Measurements from ENCODE around the gene G0S2.

Gene G0S2

DNA sequence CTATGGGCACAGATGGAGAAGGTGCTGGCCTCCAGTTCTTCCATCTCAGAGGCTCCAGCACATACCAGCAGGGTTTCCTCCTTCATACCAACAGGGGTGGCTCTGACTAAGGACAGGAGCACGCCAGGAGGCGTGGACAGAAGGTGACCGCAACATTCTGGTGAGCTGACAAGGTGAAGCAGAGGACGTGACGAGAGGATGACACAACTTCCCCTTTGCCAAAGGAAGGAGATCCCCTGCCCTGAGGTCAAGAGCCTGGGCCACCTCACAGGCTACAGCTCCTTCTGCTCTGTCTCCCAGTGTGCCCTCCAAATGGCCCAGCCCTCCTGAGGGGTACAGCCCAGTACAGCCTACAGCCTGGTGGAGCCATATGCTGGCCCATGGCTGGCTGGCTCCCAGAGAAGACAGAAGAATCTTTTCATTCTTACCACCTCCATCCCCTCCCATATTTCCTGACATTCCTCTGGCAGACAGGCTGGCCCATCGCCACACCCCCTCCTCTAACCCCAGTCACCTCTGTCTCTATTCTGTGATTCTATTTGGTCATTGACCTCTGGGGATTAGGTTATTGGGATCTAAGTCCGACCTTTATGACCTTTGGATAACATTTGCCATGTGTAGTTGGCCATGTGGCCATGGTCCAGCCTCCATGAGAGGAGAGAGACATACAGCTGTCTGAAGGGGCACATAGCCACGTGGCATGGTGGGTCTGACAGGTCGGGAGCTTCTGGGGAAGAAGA lies 17.9 kb upstream of the G0S2 start:
- Histone ChIP-seq H3K4me1 (peaks cover 3% of the 10 kb centered on the region), H3K79me2 (no peaks in the 10 kb centered on the region), H3K9ac (no peak overlapping the region), H3K4me2 (ENCODE audit: low read length) (no peak overlapping the region), H3K27ac (no peak overlapping the region), H3K4me3 (ENCODE audit: low read depth, low read length) (no peak overlapping the region), H3K36me3 (ENCODE audit: control insufficient read depth, insufficient read depth, low read length) (no peaks in the 10 kb centered on the region), H2AFZ (no peak overlapping the region), H3K27me3 (ENCODE audit: control insufficient read depth, insufficient read depth, low read length) (no peaks in the 10 kb centered on the region), H3K9me3 (ENCODE audit: control insufficient read depth, low read length) (no peaks in the 10 kb centered on the region)
- no peak for TF ChIP-seq CTCF (IDR thresholded peaks at IDR 0.05)

- Histone ChIP-seq H3K4me2 (ENCODE audit: low read length) (no peak overlapping the region), H3K79me2 (no peaks in the 10 kb centered on the region), H3K4me1 (peaks cover 3% of the 10 kb centered on the region), H3K27ac (no peak overlapping the region), H2AFZ (no peak overlapping the region), H3K27me3 (ENCODE audit: control insufficient read depth, insufficient read depth, low read length) (no peaks in the 10 kb centered on the region), H3K9me3 (ENCODE audit: control insufficient read depth, low read length) (no peaks in the 10 kb centered on the region), H3K9ac (no peak overlapping the region), H3K36me3 (ENCODE audit: control insufficient read depth, insufficient read depth, low read length) (no peaks in the 10 kb centered on the region), H3K4me3 (ENCODE audit: low read depth, low read length) (no peak overlapping the region)
- no peak for TF ChIP-seq CTCF (IDR thresholded peaks at IDR 0.05)
Measured at GRCh38 chr1:209657918-209658317, 17.3 kb upstream of the G0S2 start.

DNA sequence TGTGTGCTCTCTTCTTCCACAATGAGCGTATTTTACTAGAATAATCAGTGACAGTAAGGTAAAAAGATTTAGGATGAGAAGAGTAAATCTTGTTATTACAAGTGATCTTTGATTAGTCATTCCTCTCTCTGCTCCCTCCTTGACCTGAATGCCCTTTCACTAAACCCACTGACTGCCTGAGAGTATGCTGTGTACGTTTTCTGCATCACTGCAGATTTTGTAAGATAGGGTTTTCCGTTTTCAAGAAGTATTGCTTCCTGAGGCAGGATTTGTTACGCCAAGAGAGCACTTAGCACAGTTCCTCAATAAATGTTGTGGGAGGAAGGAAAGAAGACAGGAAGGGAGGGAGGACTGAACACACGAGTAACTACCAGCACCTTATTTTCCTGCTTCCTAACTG lies 15.3 kb upstream of the G0S2 start:
- Histone ChIP-seq H3K9me3 (ENCODE audit: control insufficient read depth, low read length) (no peaks in the 10 kb centered on the region), H3K27ac (no peak overlapping the region), H3K79me2 (no peaks in the 10 kb centered on the region), H3K27me3 (ENCODE audit: control insufficient read depth, insufficient read depth, low read length) (no peaks in the 10 kb centered on the region), H2AFZ (no peak overlapping the region), H3K4me2 (ENCODE audit: low read length) (peak overlapping the region; percentile 23), H3K4me1 (peaks cover 3% of the 10 kb centered on the region), H3K9ac (no peak overlapping the region), H3K4me3 (ENCODE audit: low read depth, low read length) (no peak overlapping the region), H3K36me3 (ENCODE audit: control insufficient read depth, insufficient read depth, low read length) (no peaks in the 10 kb centered on the region)
- no peak for TF ChIP-seq CTCF (IDR thresholded peaks at IDR 0.05)

DNA sequence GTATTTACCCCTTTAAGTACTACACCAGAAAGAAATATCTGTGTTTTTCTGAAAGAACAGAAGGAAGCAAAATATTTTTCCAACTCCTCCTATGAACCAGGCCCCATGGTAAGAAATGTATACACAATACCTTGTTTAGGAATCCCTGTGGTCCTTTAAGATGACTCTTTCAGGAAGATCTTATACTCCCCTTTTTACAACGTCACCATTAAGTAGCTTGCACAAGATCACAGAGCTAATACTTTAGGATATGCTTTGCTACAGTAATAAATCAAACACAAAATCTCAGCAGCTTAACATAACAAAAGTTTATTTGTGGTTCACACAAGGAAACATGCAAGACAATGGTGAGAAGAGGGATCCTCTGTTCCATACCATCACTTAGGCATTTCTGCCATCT lies 14.1 kb upstream of the G0S2 start:
- Histone ChIP-seq H3K4me1 (peaks cover 3% of the 10 kb centered on the region), H3K9ac (no peak overlapping the region), H3K4me2 (ENCODE audit: low read length) (no peak overlapping the region), H3K4me3 (ENCODE audit: low read depth, low read length) (no peak overlapping the region), H3K9me3 (ENCODE audit: control insufficient read depth, low read length) (no peaks in the 10 kb centered on the region), H3K36me3 (ENCODE audit: control insufficient read depth, insufficient read depth, low read length) (no peaks in the 10 kb centered on the region), H3K79me2 (no peaks in the 10 kb centered on the region), H2AFZ (no peak overlapping the region), H3K27ac (no peak overlapping the region), H3K27me3 (ENCODE audit: control insufficient read depth, insufficient read depth, low read length) (no peaks in the 10 kb centered on the region)
- no peak for TF ChIP-seq CTCF (IDR thresholded peaks at IDR 0.05)

DNA sequence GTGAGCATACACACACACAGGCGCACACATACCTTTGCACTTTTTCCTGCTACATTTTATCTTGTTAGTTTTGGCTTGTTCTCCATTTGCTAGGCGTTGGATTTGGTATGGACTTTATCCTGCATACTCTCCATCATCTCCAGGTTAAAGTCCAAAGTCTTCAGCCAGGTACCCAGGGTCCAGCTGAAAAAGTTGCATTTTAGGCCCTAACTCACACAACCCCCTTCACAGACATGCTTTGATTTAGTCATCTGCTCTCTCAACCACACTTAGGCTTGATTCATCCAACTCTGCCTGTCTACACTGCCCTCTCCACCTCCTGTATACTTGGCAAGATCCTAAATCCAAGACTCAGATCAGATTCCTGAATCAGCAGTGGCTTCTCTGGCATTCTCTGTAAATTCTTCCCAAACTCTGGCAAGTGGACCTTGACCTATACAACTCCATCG lies 12.3 kb upstream of the G0S2 start:
- no peaks in the 10 kb centered on the region for H3K9me3 ChIP-seq (ENCODE audit: control insufficient read depth, low read length)
- H3K36me3 ChIP-seq (ENCODE audit: control insufficient read depth, insufficient read depth, low read length): no peaks in the 10 kb centered on the region
- no peak overlapping the region for H3K27ac ChIP-seq
- TF ChIP-seq CTCF (IDR thresholded peaks at IDR 0.05): no peak
- no peaks in the 10 kb centered on the region for H3K79me2 ChIP-seq
- H3K4me1 ChIP-seq: peaks cover 3% of the 10 kb centered on the region
- no peak overlapping the region for H3K4me3 ChIP-seq (ENCODE audit: low read depth, low read length)
- no peak overlapping the region for H2AFZ ChIP-seq
- no peak overlapping the region for H3K9ac ChIP-seq
- no peak overlapping the region for H3K4me2 ChIP-seq (ENCODE audit: low read length)
- no peaks in the 10 kb centered on the region for H3K27me3 ChIP-seq (ENCODE audit: control insufficient read depth, insufficient read depth, low read length)
